GM21619 (cell line): Measurements from ENCODE around the gene EPHB1.

ENCODE experiments used
- ATAC-seq: cut with Tn5 transposase; IDR thresholded peaks from one replicate; pipeline ENCODE4 v1.9.1; 2021; ENCODE audit not compliant: unreplicated experiment

The EPHB1 gene

DNA sequence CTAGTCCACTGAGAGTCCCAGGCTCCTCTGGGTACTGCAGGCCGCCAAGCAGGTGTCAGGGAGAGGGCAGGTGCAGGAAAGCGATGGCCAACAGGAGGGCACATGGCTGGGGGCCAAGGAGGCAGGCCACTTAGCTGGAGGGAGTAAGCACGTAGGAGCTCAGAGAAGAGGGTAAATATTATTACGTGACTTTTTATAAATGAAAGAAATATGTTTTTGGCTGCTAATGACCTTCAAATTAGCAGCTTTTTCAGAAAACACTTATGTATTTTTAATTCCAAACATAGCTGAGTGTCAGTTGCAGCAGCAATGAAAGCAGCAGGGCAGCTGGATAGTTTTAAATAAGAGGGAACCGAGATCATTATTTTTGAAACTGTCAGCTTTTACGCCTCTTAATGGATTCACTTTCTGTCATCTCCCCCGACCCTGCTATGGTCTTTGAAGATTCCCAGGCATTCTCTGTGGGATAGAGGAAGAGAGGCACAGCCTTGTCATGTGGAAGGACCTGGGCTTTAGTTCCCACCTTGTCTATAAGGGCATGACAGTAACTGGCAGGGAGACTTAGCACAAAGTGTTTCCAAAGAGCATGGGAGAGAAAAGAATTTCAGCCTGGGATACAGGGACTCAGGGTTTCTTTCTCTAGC is 477.1 kb downstream of the EPHB1 start:
- ATAC-seq, result no peak

- no peak for ATAC-seq
These were observed 497.1 kb downstream of the EPHB1 start for GRCh38 chr3:135292162-135292561.

- no peak for ATAC-seq
These were observed 506.6 kb downstream of the EPHB1 start for GRCh38 chr3:135301670-135302069.

DNA sequence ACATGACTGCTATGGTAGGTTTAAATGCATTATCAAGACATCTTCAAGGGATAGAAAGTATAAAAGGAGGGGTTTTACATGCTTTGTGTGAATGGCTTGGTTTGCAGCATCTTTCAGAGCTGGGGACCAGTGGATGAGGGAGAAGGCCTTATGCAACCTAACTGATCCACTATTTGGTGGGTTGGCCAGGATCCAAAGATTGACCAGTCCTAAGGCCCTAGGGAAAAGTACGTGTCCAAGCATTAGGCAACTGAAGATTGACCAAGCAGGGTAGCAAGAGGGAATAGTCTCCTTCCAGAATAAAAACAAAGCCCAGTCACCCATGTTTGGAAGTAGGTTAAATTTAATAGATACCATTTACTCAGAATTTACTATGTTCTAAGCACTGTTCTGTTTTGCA is 509.3 kb downstream of the EPHB1 start:
- no peak for ATAC-seq
